ENCODE results near the gene MIPEP.

GRCh38 chr13:23770973-23771372, 118.2 kb downstream of the MIPEP start:
- TF ChIP-seq FOXA1 (IDR thresholded peaks at IDR 0.05; ENCODE audit: borderline replicate concordance) = no peak
- TF ChIP-seq CTCF (IDR thresholded peaks at IDR 0.05 in 2 of 3, conservative IDR thresholded peaks at IDR 0.05 in 1 of 3; ENCODE audit: insufficient read depth in 2 of 3, low read depth in 1 of 3, low read length in 3 of 3) = no peak
- no peak for TF ChIP-seq RAD21 (CRISPR knock-in tag; conservative IDR thresholded peaks at IDR 0.05 in 1 of 2, IDR thresholded peaks at IDR 0.05 in 1 of 2)
- TF ChIP-seq EP300 (IDR thresholded peaks at IDR 0.05; ENCODE audit: low read length) = no peak
- no peak for TF ChIP-seq YY1 (IDR thresholded peaks at IDR 0.05; ENCODE audit: borderline replicate concordance in 1 of 3, control insufficient read depth in 1 of 3, extremely low read depth in 1 of 3, insufficient read depth in 3 of 3, insufficient read length in 1 of 3, insufficient replicate concordance in 2 of 3, low read depth in 1 of 3, low read length in 2 of 3)

Measured in K562 (cell line).